ENCODE results near the gene CRIP1.

CRIP1 gene

GRCh38 chr14:105489542-105490266, 3.0 kb downstream of the CRIP1 start:
- H3K4me1 ChIP-seq (ENCODE audit: control insufficient read depth, insufficient read depth, low read length), result peaks cover 50% of the 10 kb centered on the region
- no peaks in the 10 kb centered on the region for H3K27me3 ChIP-seq (ENCODE audit: control insufficient read depth, insufficient read depth, low read length)
- peak overlapping the region; percentile 74 for H3K9ac ChIP-seq (ENCODE audit: low read length)
- H3K9me3 ChIP-seq (ENCODE audit: control insufficient read depth, low read length), result no peaks in the 10 kb centered on the region
- H3K4me3 ChIP-seq (ENCODE audit: low read length), result peak overlapping the region; percentile 32
- no peaks in the 10 kb centered on the region for H3K36me3 ChIP-seq (ENCODE audit: control insufficient read depth, insufficient read depth, low read length)

DNA sequence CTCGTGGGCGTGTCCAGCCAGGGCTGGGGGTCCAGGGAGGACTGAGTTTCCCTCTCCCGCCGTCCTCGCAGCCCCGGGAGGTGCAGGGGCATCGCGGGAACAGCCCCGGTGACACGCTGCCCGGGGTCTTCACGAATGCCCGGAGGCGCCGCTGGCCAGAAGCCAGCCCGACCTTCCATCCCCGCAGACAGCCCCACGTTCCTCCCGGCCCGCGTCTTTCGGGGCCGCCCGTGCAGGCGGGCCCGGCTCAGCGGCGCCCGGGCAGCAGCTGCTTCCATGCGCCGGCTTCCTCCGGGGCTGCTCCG, 3.5 kb downstream of the CRIP1 start:
- Histone ChIP-seq H3K9ac (ENCODE audit: low read length) (peak overlapping the region; percentile 74), H3K4me1 (ENCODE audit: control insufficient read depth, insufficient read depth, low read length) (peaks cover 45% of the 10 kb centered on the region), H3K4me3 (ENCODE audit: low read length) (peak overlapping the region; percentile 32), H3K36me3 (ENCODE audit: control insufficient read depth, insufficient read depth, low read length) (no peaks in the 10 kb centered on the region), H3K9me3 (ENCODE audit: control insufficient read depth, low read length) (no peaks in the 10 kb centered on the region), H3K27me3 (ENCODE audit: control insufficient read depth, insufficient read depth, low read length) (no peaks in the 10 kb centered on the region)

GRCh38 chr14:105490572-105491365, 4.1 kb downstream of the CRIP1 start, which contains the start of gene TEDC1:
Gene TEDC1 (plus strand): TSS chr14:105491246. CDS start chr14:105491376, 130 bp downstream.
- H3K27me3 ChIP-seq (ENCODE audit: control insufficient read depth, insufficient read depth, low read length), result no peaks in the 10 kb centered on the region
- no peaks in the 10 kb centered on the region for H3K9me3 ChIP-seq (ENCODE audit: control insufficient read depth, low read length)
- H3K9ac ChIP-seq (ENCODE audit: low read length), result peak within 1 kb of the TSS; percentile 79
- no peaks in the 10 kb centered on the region for H3K36me3 ChIP-seq (ENCODE audit: control insufficient read depth, insufficient read depth, low read length)
- peak within 1 kb of the TSS; percentile 56 for H3K4me3 ChIP-seq (ENCODE audit: low read length)
- H3K4me1 ChIP-seq (ENCODE audit: control insufficient read depth, insufficient read depth, low read length), result peaks cover 39% of the 10 kb centered on the region

GRCh38 chr14:105491366-105491973, 4.8 kb downstream of the CRIP1 start:
- peak overlapping the region; percentile 56 for H3K4me3 ChIP-seq (ENCODE audit: low read length)
- no peaks in the 10 kb centered on the region for H3K36me3 ChIP-seq (ENCODE audit: control insufficient read depth, insufficient read depth, low read length)
- H3K9me3 ChIP-seq (ENCODE audit: control insufficient read depth, low read length), result no peaks in the 10 kb centered on the region
- peak overlapping the region; percentile 79 for H3K9ac ChIP-seq (ENCODE audit: low read length)
- H3K4me1 ChIP-seq (ENCODE audit: control insufficient read depth, insufficient read depth, low read length), result peaks cover 32% of the 10 kb centered on the region
- H3K27me3 ChIP-seq (ENCODE audit: control insufficient read depth, insufficient read depth, low read length), result no peaks in the 10 kb centered on the region

DNA sequence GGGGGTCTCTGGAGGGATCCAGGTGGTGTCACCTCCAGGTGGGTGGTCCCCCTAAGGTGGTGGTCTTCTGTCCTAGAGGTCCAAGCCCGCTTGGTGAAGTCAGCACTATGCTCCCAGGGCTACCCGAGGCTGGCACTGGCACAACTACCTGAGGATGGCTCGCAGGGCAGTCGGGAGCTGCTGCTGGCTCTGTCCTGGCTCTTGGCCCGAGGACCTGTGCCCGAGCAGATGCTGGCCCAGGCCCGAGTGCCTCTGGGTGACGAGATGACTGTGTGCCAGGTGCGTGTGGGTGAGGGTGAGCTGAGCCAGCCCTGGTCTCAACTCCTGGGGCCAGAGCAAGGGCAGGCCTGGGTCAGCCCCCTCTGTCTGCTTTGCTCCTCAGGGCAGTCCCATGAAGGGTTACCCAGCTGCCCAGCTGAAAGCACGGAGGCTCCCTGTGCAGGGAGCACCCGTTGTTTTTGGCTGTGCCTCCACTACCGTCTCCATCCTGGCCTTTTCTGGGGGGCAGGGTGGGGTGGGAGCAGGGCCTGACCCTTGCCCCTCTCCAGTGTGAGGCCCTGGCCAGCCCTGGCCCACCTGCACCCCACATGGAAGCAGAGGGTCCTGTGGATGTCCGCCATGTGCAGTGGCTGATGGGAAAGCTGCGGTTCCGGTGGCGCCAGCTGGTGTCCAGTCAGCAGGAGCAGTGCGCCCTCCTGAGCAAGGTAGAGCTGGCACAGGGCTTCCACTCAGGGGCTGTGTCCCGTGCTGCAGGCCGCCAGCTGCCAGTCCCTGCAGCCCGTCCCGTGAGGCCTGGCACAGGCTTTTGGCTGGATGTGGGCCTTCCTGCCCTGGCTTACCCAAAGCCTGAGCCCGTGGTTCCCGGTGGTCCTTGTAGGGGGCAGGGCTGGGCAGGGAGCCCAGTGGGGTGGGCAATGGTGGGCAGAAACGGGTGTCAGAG, 5.6 kb downstream of the CRIP1 start:
- H3K9ac ChIP-seq (ENCODE audit: low read length), result no peak overlapping the region

DNA sequence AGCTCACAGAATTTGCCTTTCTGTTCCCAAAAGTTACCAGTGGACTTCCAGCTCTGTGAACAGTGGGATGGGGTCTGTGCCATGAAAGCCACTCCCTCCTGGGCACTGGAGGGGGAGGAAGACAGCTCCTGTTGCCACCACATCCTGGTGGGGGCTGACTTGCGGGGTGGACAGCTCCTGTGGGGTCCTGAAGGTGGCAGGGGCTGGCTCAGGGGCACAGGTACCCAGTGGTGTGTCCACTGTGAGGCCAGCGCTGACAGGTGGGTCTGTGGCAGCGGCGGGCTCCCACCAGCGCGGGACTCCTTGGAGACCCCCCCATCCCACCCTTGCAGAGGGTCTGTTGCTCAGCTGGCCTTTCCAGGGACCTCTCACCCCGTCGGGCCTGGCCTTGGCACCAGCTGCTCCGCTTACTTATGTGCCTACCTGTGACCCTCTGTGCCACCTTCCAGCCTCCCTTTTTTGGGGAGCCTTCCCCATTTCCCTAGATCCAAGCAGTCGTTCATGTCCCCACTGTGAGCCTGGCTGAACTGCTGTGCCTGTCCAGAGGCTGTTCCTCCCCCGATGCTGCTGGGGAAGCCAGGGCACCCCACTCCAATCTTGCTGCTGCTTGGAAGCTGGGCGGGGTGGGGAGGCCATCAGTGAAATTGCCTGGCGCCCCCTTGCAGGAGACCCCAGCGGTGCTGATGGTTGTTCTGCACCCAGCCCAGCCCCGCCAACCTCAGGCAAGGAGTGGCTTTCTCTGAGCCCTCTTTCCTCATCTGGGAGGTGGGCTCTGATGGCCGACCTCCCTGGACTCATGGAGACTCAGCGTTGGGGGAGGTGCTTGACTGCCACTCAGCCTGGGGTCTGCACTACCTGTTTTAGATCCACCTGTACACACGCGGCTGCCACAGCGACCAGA, 6.5 kb downstream of the CRIP1 start:
- Histone ChIP-seq H3K4me3 (ENCODE audit: low read length) (no peak overlapping the region), H3K36me3 (ENCODE audit: control insufficient read depth, insufficient read depth, low read length) (no peaks in the 10 kb centered on the region), H3K9ac (ENCODE audit: low read length) (no peak overlapping the region), H3K9me3 (ENCODE audit: control insufficient read depth, low read length) (no peaks in the 10 kb centered on the region), H3K4me1 (ENCODE audit: control insufficient read depth, insufficient read depth, low read length) (peaks cover 21% of the 10 kb centered on the region), H3K27me3 (ENCODE audit: control insufficient read depth, insufficient read depth, low read length) (no peaks in the 10 kb centered on the region)

More for the DNA sequence above, 5.6 kb downstream of the CRIP1 start:
- peaks cover 29% of the 10 kb centered on the region for H3K4me1 ChIP-seq (ENCODE audit: control insufficient read depth, insufficient read depth, low read length)
- H3K4me3 ChIP-seq (ENCODE audit: low read length), result no peak overlapping the region
- H3K9me3 ChIP-seq (ENCODE audit: control insufficient read depth, low read length), result no peaks in the 10 kb centered on the region
- H3K36me3 ChIP-seq (ENCODE audit: control insufficient read depth, insufficient read depth, low read length), result no peaks in the 10 kb centered on the region
- H3K27me3 ChIP-seq (ENCODE audit: control insufficient read depth, insufficient read depth, low read length), result no peaks in the 10 kb centered on the region

GRCh38 chr14:105493921-105494605, 7.4 kb downstream of the CRIP1 start:
- H3K27me3 ChIP-seq (ENCODE audit: control insufficient read depth, insufficient read depth, low read length), result no peaks in the 10 kb centered on the region

DNA sequence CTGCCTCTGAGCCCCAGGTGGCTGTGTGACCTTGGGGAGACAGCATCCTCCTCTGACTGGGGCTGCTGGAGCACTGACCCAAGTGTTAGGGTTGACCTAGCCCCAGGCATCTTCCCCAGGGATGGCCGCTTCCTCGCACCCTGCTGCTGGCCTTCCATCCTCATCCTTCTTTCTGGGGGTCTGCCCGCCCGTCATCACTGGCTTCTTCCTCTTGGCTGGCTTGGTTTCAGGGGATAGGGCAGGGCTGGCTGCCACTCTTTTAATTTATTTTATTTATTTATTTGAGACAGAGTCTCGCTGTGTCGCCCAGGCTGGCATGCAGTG, 7.9 kb downstream of the CRIP1 start:
- Histone ChIP-seq H3K4me3 (ENCODE audit: low read length) (no peak overlapping the region), H3K9ac (ENCODE audit: low read length) (no peak overlapping the region), H3K4me1 (ENCODE audit: control insufficient read depth, insufficient read depth, low read length) (peaks cover 8% of the 10 kb centered on the region), H3K9me3 (ENCODE audit: control insufficient read depth, low read length) (no peaks in the 10 kb centered on the region), H3K27me3 (ENCODE audit: control insufficient read depth, insufficient read depth, low read length) (no peaks in the 10 kb centered on the region), H3K36me3 (ENCODE audit: control insufficient read depth, insufficient read depth, low read length) (no peaks in the 10 kb centered on the region)

More at GRCh38 chr14:105493921-105494605, 7.4 kb downstream of the CRIP1 start:
- Histone ChIP-seq H3K9me3 (ENCODE audit: control insufficient read depth, low read length) (no peaks in the 10 kb centered on the region), H3K36me3 (ENCODE audit: control insufficient read depth, insufficient read depth, low read length) (no peaks in the 10 kb centered on the region), H3K9ac (ENCODE audit: low read length) (no peak overlapping the region), H3K4me3 (ENCODE audit: low read length) (no peak overlapping the region), H3K4me1 (ENCODE audit: control insufficient read depth, insufficient read depth, low read length) (peaks cover 13% of the 10 kb centered on the region)

GRCh38 chr14:105495101-105495989, 8.7 kb downstream of the CRIP1 start:
- Histone ChIP-seq H3K9me3 (ENCODE audit: control insufficient read depth, low read length) (no peaks in the 10 kb centered on the region), H3K36me3 (ENCODE audit: control insufficient read depth, insufficient read depth, low read length) (no peaks in the 10 kb centered on the region), H3K9ac (ENCODE audit: low read length) (no peak overlapping the region), H3K4me1 (ENCODE audit: control insufficient read depth, insufficient read depth, low read length) (peaks cover 5% of the 10 kb centered on the region), H3K4me3 (ENCODE audit: low read length) (no peak overlapping the region), H3K27me3 (ENCODE audit: control insufficient read depth, insufficient read depth, low read length) (no peaks in the 10 kb centered on the region)

Measured in mucosa of stomach (tissue), 1 donor.